ENCODE measurements around the gene PSMD1.

PSMD1 gene

GRCh38 chr2:231033147-231034132 lies 23.2 kb upstream of the PSMD1 start:
- no peak for FAIRE-seq

GRCh38 chr2:231034291-231034882 lies 22.3 kb upstream of the PSMD1 start:
- DNase-seq (ENCODE audit: extremely low spot score, insufficient read length, low read depth) (no peak), FAIRE-seq (peak; percentile 56)

More at GRCh38 chr2:231033147-231034132, 23.2 kb upstream of the PSMD1 start:
- DNase-seq (ENCODE audit: extremely low spot score, insufficient read length, low read depth): no peak

- FAIRE-seq (no peak), DNase-seq (ENCODE audit: extremely low spot score, insufficient read length, low read depth) (no peak)
These were observed 20.5 kb upstream of the PSMD1 start for GRCh38 chr2:231036131-231036530.

GRCh38 chr2:231036578-231037106 lies 20.0 kb upstream of the PSMD1 start:
- FAIRE-seq: no peak
- no peak for DNase-seq (ENCODE audit: extremely low spot score, insufficient read length, low read depth)

GRCh38 chr2:231037202-231037730 lies 19.4 kb upstream of the PSMD1 start, which contains the start of gene C2orf72:
TSS of gene C2orf72 (plus strand) at chr2:231037523. CDS start at chr2:231037566, 43 bp downstream.
- DNase-seq (ENCODE audit: extremely low spot score, insufficient read length, low read depth): no peak
- no peak for FAIRE-seq

- DNase-seq (ENCODE audit: extremely low spot score, insufficient read length, low read depth): no peak
- FAIRE-seq: no peak
These were observed 18.8 kb upstream of the PSMD1 start for GRCh38 chr2:231037731-231038482.

- FAIRE-seq (no peak), DNase-seq (ENCODE audit: extremely low spot score, insufficient read length, low read depth) (no peak)
These were observed 18.0 kb upstream of the PSMD1 start for GRCh38 chr2:231038483-231039293.

GRCh38 chr2:231039294-231039664 lies 17.4 kb upstream of the PSMD1 start:
- DNase-seq (ENCODE audit: extremely low spot score, insufficient read length, low read depth): no peak
- no peak for FAIRE-seq

- DNase-seq (ENCODE audit: extremely low spot score, insufficient read length, low read depth) (no peak), FAIRE-seq (no peak)
These were observed 16.8 kb upstream of the PSMD1 start for GRCh38 chr2:231039821-231040364.

- DNase-seq (ENCODE audit: extremely low spot score, insufficient read length, low read depth): no peak
- no peak for FAIRE-seq
These were observed 15.5 kb upstream of the PSMD1 start for GRCh38 chr2:231041061-231041689.

GRCh38 chr2:231043796-231044195 lies 12.9 kb upstream of the PSMD1 start:
- DNase-seq (ENCODE audit: extremely low spot score, insufficient read length, low read depth) (no peak), FAIRE-seq (no peak)

- DNase-seq (ENCODE audit: extremely low spot score, insufficient read length, low read depth) (no peak), FAIRE-seq (no peak)
These were observed 9.8 kb upstream of the PSMD1 start for GRCh38 chr2:231046916-231047273.

GRCh38 chr2:231047274-231047922 lies 9.3 kb upstream of the PSMD1 start:
- DNase-seq (ENCODE audit: extremely low spot score, insufficient read length, low read depth) (no peak), FAIRE-seq (no peak)

- FAIRE-seq (no peak), DNase-seq (ENCODE audit: extremely low spot score, insufficient read length, low read depth) (no peak)
These were observed 8.4 kb upstream of the PSMD1 start for GRCh38 chr2:231047923-231048915.

- FAIRE-seq (no peak), DNase-seq (ENCODE audit: extremely low spot score, insufficient read length, low read depth) (no peak)
These were observed 7.2 kb upstream of the PSMD1 start for GRCh38 chr2:231049286-231050017.

All from GM18507 (cell line).